NCI-H146 (cell line): ENCODE data around the gene ADRB2.
"Not testable (repeated sequence)": the region's sequence is repeated elsewhere in the genome, so short reads cannot be mapped to it uniquely, and the experiment has no call there.

ENCODE experiments used
- DNase-seq: peaks from one replicate; lab custom pipeline; 2025; lab: John Stamatoyannopoulos, UW

The ADRB2 gene

GRCh38 chr5:148826053-148826738 lies at the start of gene ADRB2:
TSS of gene ADRB2 (plus strand) at chr5:148826611. CDS start at chr5:148826832, 221 bp downstream.
- no peak for DNase-seq

- DNase-seq = no peak
Observed at GRCh38 chr5:148776780-148777179, 49.6 kb upstream of the ADRB2 start.

- no peak for DNase-seq
Observed at GRCh38 chr5:148778882-148779281, 47.5 kb upstream of the ADRB2 start.

- DNase-seq = no peak
Observed at GRCh38 chr5:148780711-148781110, 45.7 kb upstream of the ADRB2 start.

GRCh38 chr5:148781766-148782165 lies 44.6 kb upstream of the ADRB2 start:
- no peak for DNase-seq

- no peak for DNase-seq
Observed at GRCh38 chr5:148785223-148785622, 41.2 kb upstream of the ADRB2 start.

GRCh38 chr5:148786456-148786855 lies 40.0 kb upstream of the ADRB2 start:
- no peak for DNase-seq

- DNase-seq = no peak
Observed at GRCh38 chr5:148788636-148789035, 37.8 kb upstream of the ADRB2 start.

GRCh38 chr5:148790545-148791333 lies 35.7 kb upstream of the ADRB2 start:
- no peak for DNase-seq

GRCh38 chr5:148791334-148791667 lies 35.1 kb upstream of the ADRB2 start:
- no peak for DNase-seq

- DNase-seq = no peak
Observed at GRCh38 chr5:148791696-148792095, 34.7 kb upstream of the ADRB2 start.

- no peak for DNase-seq
Observed at GRCh38 chr5:148792744-148793143, 33.7 kb upstream of the ADRB2 start.

GRCh38 chr5:148793261-148793660 lies 33.1 kb upstream of the ADRB2 start:
- no peak for DNase-seq

GRCh38 chr5:148794275-148794674 lies 32.1 kb upstream of the ADRB2 start:
- no peak for DNase-seq

GRCh38 chr5:148794729-148795561 lies 31.5 kb upstream of the ADRB2 start:
- no peak for DNase-seq

- DNase-seq = no peak
Observed at GRCh38 chr5:148796936-148797335, 29.5 kb upstream of the ADRB2 start.

- no peak for DNase-seq
Observed at GRCh38 chr5:148798786-148799185, 27.6 kb upstream of the ADRB2 start.

- DNase-seq = no peak
Observed at GRCh38 chr5:148799737-148800527, 26.5 kb upstream of the ADRB2 start.

GRCh38 chr5:148801682-148802276 lies 24.6 kb upstream of the ADRB2 start:
- no peak for DNase-seq

- DNase-seq = not testable (repeated sequence)
Observed at GRCh38 chr5:148803451-148803850, 23.0 kb upstream of the ADRB2 start.

- DNase-seq = no peak
Observed at GRCh38 chr5:148804393-148804792, 22.0 kb upstream of the ADRB2 start.
